ENCODE measurements around the gene UNC13D. TPM values are rescaled to one million over a fixed set of nuclear protein-coding genes. Genes with fewer than 3 reads are reported as not detected.

Gene UNC13D
- total and polyA plus RNA-seq, 9 donors: 2.9 to 9.2 (median 5.1) TPM

- 100% methylated on average over 3 of the region's 4 CpGs for WGBS (ENCODE audit: insufficient coverage)
- Histone ChIP-seq H3K9me3 (replicated peaks; ENCODE audit: control insufficient read depth, low read depth, low read length) (no peaks in the 10 kb centered on the region), H3K4me1 (ENCODE audit: control insufficient read depth, insufficient read depth, low read length) (peaks cover 17% of the 10 kb centered on the region), H3K36me3 (ENCODE audit: control insufficient read depth, insufficient read depth, low read length) (peaks cover 28% of the 10 kb centered on the region), H3K27ac (ENCODE audit: low read length) (no peak overlapping the region), H3K27me3 (ENCODE audit: control insufficient read depth, insufficient read depth, low read length) (no peaks in the 10 kb centered on the region), H3K4me3 (ENCODE audit: low read length) (no peak overlapping the region)
- DNase-seq: no peak
These were observed 37.2 kb downstream of the UNC13D start for GRCh38 chr17:75806822-75807500.

GRCh38 chr17:75803883-75804282, 40.3 kb downstream of the UNC13D start:
- Histone ChIP-seq H3K36me3 (ENCODE audit: control insufficient read depth, insufficient read depth, low read length) (peaks cover 19% of the 10 kb centered on the region), H3K9me3 (replicated peaks; ENCODE audit: control insufficient read depth, low read depth, low read length) (no peaks in the 10 kb centered on the region), H3K4me3 (ENCODE audit: low read length) (no peak overlapping the region), H3K27ac (ENCODE audit: low read length) (no peak overlapping the region), H3K4me1 (ENCODE audit: control insufficient read depth, insufficient read depth, low read length) (peaks cover 8% of the 10 kb centered on the region), H3K27me3 (ENCODE audit: control insufficient read depth, insufficient read depth, low read length) (no peaks in the 10 kb centered on the region)
- WGBS (ENCODE audit: insufficient coverage): no CpG with 5 or more reads among the region's 1 CpG
- no peak for DNase-seq

- Histone ChIP-seq H3K36me3 (ENCODE audit: control insufficient read depth, insufficient read depth, low read length) (peaks cover 39% of the 10 kb centered on the region), H3K4me1 (ENCODE audit: control insufficient read depth, insufficient read depth, low read length) (no peaks in the 10 kb centered on the region), H3K9me3 (replicated peaks; ENCODE audit: control insufficient read depth, low read depth, low read length) (no peaks in the 10 kb centered on the region), H3K27ac (ENCODE audit: low read length) (no peak overlapping the region), H3K27me3 (ENCODE audit: control insufficient read depth, insufficient read depth, low read length) (no peaks in the 10 kb centered on the region), H3K4me3 (ENCODE audit: low read length) (no peak overlapping the region)
- 87% methylated on average over 3 of the region's 4 CpGs for WGBS (ENCODE audit: insufficient coverage)
- no peak for DNase-seq
These were observed 44.8 kb downstream of the UNC13D start for GRCh38 chr17:75799402-75799801.

- Histone ChIP-seq H3K36me3 (ENCODE audit: control insufficient read depth, insufficient read depth, low read length) (peaks cover 45% of the 10 kb centered on the region), H3K27ac (ENCODE audit: low read length) (no peak overlapping the region), H3K4me1 (ENCODE audit: control insufficient read depth, insufficient read depth, low read length) (no peaks in the 10 kb centered on the region), H3K4me3 (ENCODE audit: low read length) (no peak overlapping the region), H3K9me3 (replicated peaks; ENCODE audit: control insufficient read depth, low read depth, low read length) (no peaks in the 10 kb centered on the region), H3K27me3 (ENCODE audit: control insufficient read depth, insufficient read depth, low read length) (no peaks in the 10 kb centered on the region)
- WGBS (ENCODE audit: insufficient coverage): no CpG with 5 or more reads among the region's 8 CpGs
- DNase-seq: no peak
These were observed 48.2 kb downstream of the UNC13D start for GRCh38 chr17:75795820-75796607.

GRCh38 chr17:75793460-75793859, 50.7 kb downstream of the UNC13D start:
- DNase-seq: no peak
- no CpG with 5 or more reads among the region's 1 CpG for WGBS (ENCODE audit: insufficient coverage)
- Histone ChIP-seq H3K4me3 (ENCODE audit: low read length) (no peak overlapping the region), H3K9me3 (replicated peaks; ENCODE audit: control insufficient read depth, low read depth, low read length) (no peaks in the 10 kb centered on the region), H3K4me1 (ENCODE audit: control insufficient read depth, insufficient read depth, low read length) (no peaks in the 10 kb centered on the region), H3K36me3 (ENCODE audit: control insufficient read depth, insufficient read depth, low read length) (peaks cover 27% of the 10 kb centered on the region), H3K27ac (ENCODE audit: low read length) (no peak overlapping the region), H3K27me3 (ENCODE audit: control insufficient read depth, insufficient read depth, low read length) (no peaks in the 10 kb centered on the region)

GRCh38 chr17:75791254-75791653, 53.0 kb downstream of the UNC13D start:
- no CpG with 5 or more reads among the region's 6 CpGs for WGBS (ENCODE audit: insufficient coverage)
- Histone ChIP-seq H3K27me3 (ENCODE audit: control insufficient read depth, insufficient read depth, low read length) (no peaks in the 10 kb centered on the region), H3K9me3 (replicated peaks; ENCODE audit: control insufficient read depth, low read depth, low read length) (no peaks in the 10 kb centered on the region), H3K4me1 (ENCODE audit: control insufficient read depth, insufficient read depth, low read length) (peaks cover 10% of the 10 kb centered on the region), H3K27ac (ENCODE audit: low read length) (no peak overlapping the region), H3K36me3 (ENCODE audit: control insufficient read depth, insufficient read depth, low read length) (peaks cover 21% of the 10 kb centered on the region), H3K4me3 (ENCODE audit: low read length) (no peak overlapping the region)
- DNase-seq: no peak

GRCh38 chr17:75785016-75785890, 59.0 kb downstream of the UNC13D start:
- WGBS (ENCODE audit: insufficient coverage): 3% methylated on average over 27 of the region's 43 CpGs
- peaks cover 25% of the 10 kb centered on the region for H3K4me1 ChIP-seq (ENCODE audit: control insufficient read depth, insufficient read depth, low read length)
- H3K36me3 ChIP-seq (ENCODE audit: control insufficient read depth, insufficient read depth, low read length): peaks cover 4% of the 10 kb centered on the region
- DNase-seq: peak; percentile 98
- H3K27ac ChIP-seq (ENCODE audit: low read length): peak overlapping the region; percentile 98
- no peaks in the 10 kb centered on the region for H3K9me3 ChIP-seq (replicated peaks; ENCODE audit: control insufficient read depth, low read depth, low read length)
- H3K4me3 ChIP-seq (ENCODE audit: low read length): peak overlapping the region; percentile 63
- H3K27me3 ChIP-seq (ENCODE audit: control insufficient read depth, insufficient read depth, low read length): no peaks in the 10 kb centered on the region

GRCh38 chr17:75784473-75785015, 59.7 kb downstream of the UNC13D start, which contains the start of gene UNK:
Gene UNK (plus strand): TSS chr17:75784806. CDS start chr17:75784881, 75 bp downstream.
- peak; percentile 100 for DNase-seq
- Histone ChIP-seq H3K36me3 (ENCODE audit: control insufficient read depth, insufficient read depth, low read length) (peaks cover 4% of the 10 kb centered on the region), H3K27me3 (ENCODE audit: control insufficient read depth, insufficient read depth, low read length) (no peaks in the 10 kb centered on the region), H3K4me1 (ENCODE audit: control insufficient read depth, insufficient read depth, low read length) (peaks cover 25% of the 10 kb centered on the region), H3K9me3 (replicated peaks; ENCODE audit: control insufficient read depth, low read depth, low read length) (no peaks in the 10 kb centered on the region), H3K27ac (ENCODE audit: low read length) (peak within 1 kb of the TSS; percentile 98), H3K4me3 (ENCODE audit: low read length) (peak within 1 kb of the TSS; percentile 63)
- WGBS (ENCODE audit: insufficient coverage): 2% methylated on average over 11 of the region's 45 CpGs

- Histone ChIP-seq H3K9me3 (replicated peaks; ENCODE audit: control insufficient read depth, low read depth, low read length) (no peaks in the 10 kb centered on the region), H3K27ac (ENCODE audit: low read length) (peak overlapping the region; percentile 98), H3K4me1 (ENCODE audit: control insufficient read depth, insufficient read depth, low read length) (peaks cover 25% of the 10 kb centered on the region), H3K36me3 (ENCODE audit: control insufficient read depth, insufficient read depth, low read length) (peaks cover 5% of the 10 kb centered on the region), H3K4me3 (ENCODE audit: low read length) (peak overlapping the region; percentile 63), H3K27me3 (ENCODE audit: control insufficient read depth, insufficient read depth, low read length) (no peaks in the 10 kb centered on the region)
- DNase-seq: peak; percentile 75
- WGBS (ENCODE audit: insufficient coverage): 55% methylated on average over 16 of the region's 20 CpGs
These were observed 60.3 kb downstream of the UNC13D start for GRCh38 chr17:75783803-75784472.

All from muscle of leg (tissue), 11 donors.